ENCODE measurements around the gene STOM. TPM values are rescaled to one million over a fixed set of nuclear protein-coding genes. Genes with fewer than 3 reads are reported as not detected.
A peak's percentile ranks its signal among the peaks of the same experiment; 100 is the strongest.
"Not testable (repeated sequence)": the region's sequence is repeated elsewhere in the genome, so short reads cannot be mapped to it uniquely, and the experiment has no call there.

STOM gene
- total RNA-seq = 10 to 100 TPM; 50.7 to 54.9 TPM

- Mint-ChIP-seq H3K36me3 (ENCODE audit: low read depth) (peaks cover 22% of the 10 kb centered on the region), H3K4me3 (peak within 1 kb of the TSS; percentile 87), H3K9me3 (ENCODE audit: insufficient read depth) (no peaks in the 10 kb centered on the region), H3K27ac (peak within 1 kb of the TSS; percentile 93), H3K4me1 (ENCODE audit: low read depth) (peaks cover 64% of the 10 kb centered on the region), H3K27me3 (ENCODE audit: low read depth) (no peaks in the 10 kb centered on the region)
- ChIA-PET CTCF (interaction anchor here (0.6 to 1.3 kb wide), 5 partner anchors 11 to 185 kb away, joined by 3 to 11 read pairs (median 4); no protein-coding TSS in a partner anchor), POLR2A (interaction anchor here (0.6 to 1.1 kb wide), 3 partner anchors 11 to 102 kb away, joined by 3 to 8 read pairs (median 5); no protein-coding TSS in a partner anchor)
- DNase-seq = peak; percentile 72
- peak; percentile 79 for ATAC-seq
Measured at GRCh38 chr9:121369595-121370265, at the start of gene STOM. TSS of gene STOM (minus strand) at chr9:121370250. CDS start at chr9:121370187, 63 bp downstream.

- Mint-ChIP-seq H3K4me3 (no peak overlapping the region), H3K27ac (no peak overlapping the region), H3K27me3 (ENCODE audit: low read depth) (peaks cover 29% of the 10 kb centered on the region), H3K4me1 (ENCODE audit: low read depth) (no peaks in the 10 kb centered on the region), H3K9me3 (ENCODE audit: insufficient read depth) (no peaks in the 10 kb centered on the region), H3K36me3 (ENCODE audit: low read depth) (no peaks in the 10 kb centered on the region)
- ChIA-PET POLR2A (no interaction called here), CTCF (no interaction called here)
- no peak for ATAC-seq
- DNase-seq = no peak
Measured at GRCh38 chr9:121411993-121412392, 41.9 kb upstream of the STOM start.

- H3K27me3 Mint-ChIP-seq (ENCODE audit: low read depth) = peaks cover 36% of the 10 kb centered on the region
- no peak overlapping the region for H3K27ac Mint-ChIP-seq
- no peaks in the 10 kb centered on the region for H3K36me3 Mint-ChIP-seq (ENCODE audit: low read depth)
- POLR2A ChIA-PET = no interaction called here
- H3K9me3 Mint-ChIP-seq (ENCODE audit: insufficient read depth) = no peaks in the 10 kb centered on the region
- ATAC-seq (no peak), DNase-seq (no peak)
- no peak overlapping the region for H3K4me3 Mint-ChIP-seq
- no peaks in the 10 kb centered on the region for H3K4me1 Mint-ChIP-seq (ENCODE audit: low read depth)
- CTCF ChIA-PET = interaction anchor here (0.8 to 1.1 kb wide), 2 partner anchors 86 to 87 kb away, joined by 3 read pairs; no protein-coding TSS in a partner anchor
Measured at GRCh38 chr9:121405899-121406298, 35.8 kb upstream of the STOM start.

- peaks cover 29% of the 10 kb centered on the region for H3K27me3 Mint-ChIP-seq (ENCODE audit: low read depth)
- no peak for DNase-seq
- ATAC-seq = no peak
- no peaks in the 10 kb centered on the region for H3K36me3 Mint-ChIP-seq (ENCODE audit: low read depth)
- H3K27ac Mint-ChIP-seq = no peak overlapping the region
- H3K4me1 Mint-ChIP-seq (ENCODE audit: low read depth) = peaks cover 2% of the 10 kb centered on the region
- no peaks in the 10 kb centered on the region for H3K9me3 Mint-ChIP-seq (ENCODE audit: insufficient read depth)
- POLR2A ChIA-PET = no interaction called here
- CTCF ChIA-PET = interaction anchor here (1.0 to 15.3 kb wide), 2 partner anchors 84 to 192 kb away, joined by 4 to 336 read pairs; no protein-coding TSS in a partner anchor
- no peak overlapping the region for H3K4me3 Mint-ChIP-seq
Measured at GRCh38 chr9:121404906-121405305, 34.9 kb upstream of the STOM start.

- POLR2A ChIA-PET = interaction anchor here (0.9 to 1.0 kb wide), 2 partner anchors 80 kb away, joined by 3 to 5 read pairs; no protein-coding TSS in a partner anchor
- Mint-ChIP-seq H3K4me3 (no peak overlapping the region), H3K9me3 (ENCODE audit: insufficient read depth) (no peaks in the 10 kb centered on the region), H3K36me3 (ENCODE audit: low read depth) (peaks cover 7% of the 10 kb centered on the region), H3K27ac (no peak overlapping the region), H3K27me3 (ENCODE audit: low read depth) (peaks cover 19% of the 10 kb centered on the region), H3K4me1 (ENCODE audit: low read depth) (peaks cover 7% of the 10 kb centered on the region)
- CTCF ChIA-PET = interaction anchor here (0.8 to 15.3 kb wide), 31 partner anchors 9 to 418 kb away, joined by 3 to 336 read pairs (median 4); no protein-coding TSS in a partner anchor
- DNase-seq = no peak
- ATAC-seq = peak; percentile 57
Measured at GRCh38 chr9:121399883-121400607, 30.0 kb upstream of the STOM start.

- H3K4me1 Mint-ChIP-seq (ENCODE audit: low read depth) = peaks cover 14% of the 10 kb centered on the region
- ChIA-PET POLR2A (interaction anchor here (1.0 kb wide), 1 partner anchor 79 kb away, joined by 3 read pairs; no protein-coding TSS in a partner anchor), CTCF (interaction anchor here (0.8 to 15.3 kb wide), 31 partner anchors 8 to 1610 kb away, joined by 3 to 336 read pairs (median 4); no protein-coding TSS in a partner anchor)
- peaks cover 7% of the 10 kb centered on the region for H3K36me3 Mint-ChIP-seq (ENCODE audit: low read depth)
- H3K9me3 Mint-ChIP-seq (ENCODE audit: insufficient read depth) = no peaks in the 10 kb centered on the region
- no peak for ATAC-seq
- peaks cover 19% of the 10 kb centered on the region for H3K27me3 Mint-ChIP-seq (ENCODE audit: low read depth)
- no peak overlapping the region for H3K27ac Mint-ChIP-seq
- no peak overlapping the region for H3K4me3 Mint-ChIP-seq
- DNase-seq = no peak
Measured at GRCh38 chr9:121399126-121399882, 29.3 kb upstream of the STOM start.

- peaks cover 7% of the 10 kb centered on the region for H3K36me3 Mint-ChIP-seq (ENCODE audit: low read depth)
- no peak overlapping the region for H3K27ac Mint-ChIP-seq
- H3K4me3 Mint-ChIP-seq = no peak overlapping the region
- peaks cover 23% of the 10 kb centered on the region for H3K4me1 Mint-ChIP-seq (ENCODE audit: low read depth)
- peaks cover 19% of the 10 kb centered on the region for H3K27me3 Mint-ChIP-seq (ENCODE audit: low read depth)
- DNase-seq (no peak), ATAC-seq (no peak)
- CTCF ChIA-PET = interaction anchor here (1.0 to 15.3 kb wide), 10 partner anchors 11 to 1611 kb away, joined by 3 to 336 read pairs (median 5); no protein-coding TSS in a partner anchor
- no peaks in the 10 kb centered on the region for H3K9me3 Mint-ChIP-seq (ENCODE audit: insufficient read depth)
- POLR2A ChIA-PET = no interaction called here
Measured at GRCh38 chr9:121398374-121398773, 28.3 kb upstream of the STOM start.

GRCh38 chr9:121397277-121397676 lies 27.2 kb upstream of the STOM start:
- CTCF ChIA-PET = interaction anchor here (1.3 to 15.3 kb wide), 4 partner anchors 47 to 184 kb away, joined by 3 to 336 read pairs (median 28); no protein-coding TSS in a partner anchor
- ATAC-seq; H3K36me3 Mint-ChIP-seq (ENCODE audit: low read depth); H3K27ac Mint-ChIP-seq; DNase-seq; POLR2A ChIA-PET; H3K4me3 Mint-ChIP-seq; H3K9me3 Mint-ChIP-seq (ENCODE audit: insufficient read depth): not testable (repeated sequence)
- Mint-ChIP-seq H3K4me1 (ENCODE audit: low read depth) (peaks cover 34% of the 10 kb centered on the region), H3K27me3 (ENCODE audit: low read depth) (peaks cover 11% of the 10 kb centered on the region)

GRCh38 chr9:121395558-121395957 lies 25.5 kb upstream of the STOM start:
- no peak for ATAC-seq
- peaks cover 37% of the 10 kb centered on the region for H3K4me1 Mint-ChIP-seq (ENCODE audit: low read depth)
- POLR2A ChIA-PET = no interaction called here

GRCh38 chr9:121394292-121394691 lies 24.2 kb upstream of the STOM start:
- H3K27me3 Mint-ChIP-seq (ENCODE audit: low read depth) = peaks cover 6% of the 10 kb centered on the region
- no peak overlapping the region for H3K4me3 Mint-ChIP-seq
- H3K9me3 Mint-ChIP-seq (ENCODE audit: insufficient read depth) = no peaks in the 10 kb centered on the region
- CTCF ChIA-PET = interaction anchor here (1.2 to 15.3 kb wide), 7 partner anchors 17 to 193 kb away, joined by 3 to 336 read pairs (median 5); partner anchors contain the start of gene RAB14
- H3K36me3 Mint-ChIP-seq (ENCODE audit: low read depth) = peaks cover 7% of the 10 kb centered on the region
- no peak for DNase-seq
- no peak for ATAC-seq
- no peak overlapping the region for H3K27ac Mint-ChIP-seq
- POLR2A ChIA-PET = interaction anchor here (1.5 kb wide), 1 partner anchor 23 kb away, joined by 3 read pairs; no protein-coding TSS in a partner anchor
- H3K4me1 Mint-ChIP-seq (ENCODE audit: low read depth) = peaks cover 35% of the 10 kb centered on the region

More at GRCh38 chr9:121395558-121395957, 25.5 kb upstream of the STOM start:
- Mint-ChIP-seq H3K9me3 (ENCODE audit: insufficient read depth) (no peaks in the 10 kb centered on the region), H3K36me3 (ENCODE audit: low read depth) (peaks cover 7% of the 10 kb centered on the region), H3K27ac (no peak overlapping the region), H3K27me3 (ENCODE audit: low read depth) (peaks cover 4% of the 10 kb centered on the region), H3K4me3 (no peak overlapping the region)
- CTCF ChIA-PET = interaction anchor here (1.4 to 15.3 kb wide), 4 partner anchors 21 to 182 kb away, joined by 3 to 336 read pairs (median 4); no protein-coding TSS in a partner anchor
- no peak for DNase-seq

- Mint-ChIP-seq H3K4me1 (ENCODE audit: low read depth) (peaks cover 35% of the 10 kb centered on the region), H3K9me3 (ENCODE audit: insufficient read depth) (no peaks in the 10 kb centered on the region), H3K4me3 (no peak overlapping the region), H3K36me3 (ENCODE audit: low read depth) (peaks cover 7% of the 10 kb centered on the region), H3K27me3 (ENCODE audit: low read depth) (peaks cover 6% of the 10 kb centered on the region), H3K27ac (peak overlapping the region; percentile 54)
- CTCF ChIA-PET = interaction anchor here (0.6 to 15.3 kb wide), 9 partner anchors 8 to 413 kb away, joined by 3 to 336 read pairs (median 4); partner anchors contain the start of gene RAB14
- DNase-seq (no peak), ATAC-seq (no peak)
- POLR2A ChIA-PET = interaction anchor here (1.5 kb wide), 1 partner anchor 22 kb away, joined by 3 read pairs; no protein-coding TSS in a partner anchor
Measured at GRCh38 chr9:121393318-121393717, 23.3 kb upstream of the STOM start.

Measured in activated CD8-positive, alpha-beta T cell treated with anti-CD3 and anti-CD28 coated beads, Interleukin-2, amount 10 ng/mL, durations not matched to agents 7 days and 5 days (primary cell).